Measurements from ENCODE around the gene GFRA4. TPM values are rescaled to one million over a fixed set of nuclear protein-coding genes. Genes with fewer than 3 reads are reported as not detected.
"Not testable (repeated sequence)": the region's sequence is repeated elsewhere in the genome, so short reads cannot be mapped to it uniquely, and the experiment has no call there.

Gene GFRA4
- total RNA-seq, 1 experiment from 2014 or later, result not detected

GRCh38 chr20:3621111-3621510, 42.1 kb downstream of the GFRA4 start:
- H3K9me3 ChIP-seq (ENCODE audit: control insufficient read depth, insufficient read depth, low read depth, low read length), result no peaks in the 10 kb centered on the region
- no peak for ATAC-seq
- H3K27me3 ChIP-seq (ENCODE audit: control insufficient read depth, insufficient read depth, low read length), result no peaks in the 10 kb centered on the region
- in situ Hi-C loops (cut with HindIII; ENCODE audit: low pct_unique_long_range_greater_than_20kb, low sequenced_read_pairs) (no loop called here), intact Hi-C loops (cut with micrococcal nuclease; ENCODE audit: unreplicated experiment) (no loop called here)
- TF ChIP-seq CTCF (IDR thresholded peaks at IDR 0.05), result no peak
- BruUV-seq (replicated peaks), result no TSS peak
- H3K4me3 ChIP-seq (ENCODE audit: low read depth in 2 of 2, low read length in 2 of 2), result no peak overlapping the region
- ChIA-PET POLR2A (interaction anchor here (0.6 kb wide), 1 partner anchor 201 kb away, joined by 3 read pairs; no protein-coding TSS in a partner anchor), CTCF (no interaction called here)
- H3K4me1 ChIP-seq (ENCODE audit: control insufficient read depth, insufficient read depth, low read length), result no peaks in the 10 kb centered on the region
- DNase-seq (ENCODE audit: low read depth, low spot score), result no peak
- H3K36me3 ChIP-seq (ENCODE audit: control insufficient read depth, insufficient read depth, low read length), result no peaks in the 10 kb centered on the region
- no peak overlapping the region for H3K27ac ChIP-seq (ENCODE audit: low read length)

GRCh38 chr20:3616250-3616649, 46.9 kb downstream of the GFRA4 start:
- POLR2A ChIA-PET, result no interaction called here
- intact Hi-C loops (cut with micrococcal nuclease; ENCODE audit: unreplicated experiment), result no loop called here
- no peak overlapping the region for H3K4me3 ChIP-seq (ENCODE audit: low read depth in 2 of 2, low read length in 2 of 2)
- no peaks in the 10 kb centered on the region for H3K27me3 ChIP-seq (ENCODE audit: control insufficient read depth, insufficient read depth, low read length)
- H3K4me1 ChIP-seq (ENCODE audit: control insufficient read depth, insufficient read depth, low read length), result no peaks in the 10 kb centered on the region
- CTCF ChIA-PET, result no interaction called here
- no TSS peak for BruUV-seq (replicated peaks)
- DNase-seq (ENCODE audit: low read depth, low spot score) (no peak), ATAC-seq (no peak)
- H3K36me3 ChIP-seq (ENCODE audit: control insufficient read depth, insufficient read depth, low read length), result no peaks in the 10 kb centered on the region
- no peaks in the 10 kb centered on the region for H3K9me3 ChIP-seq (ENCODE audit: control insufficient read depth, insufficient read depth, low read depth, low read length)
- H3K27ac ChIP-seq (ENCODE audit: low read length), result no peak overlapping the region
- in situ Hi-C loops (cut with HindIII; ENCODE audit: low pct_unique_long_range_greater_than_20kb, low sequenced_read_pairs), result no loop called here
- TF ChIP-seq TCF7L2 (IDR thresholded peaks at IDR 0.05; ENCODE audit: low read depth, low read length) (no peak), REST (IDR thresholded peaks at IDR 0.05; ENCODE audit: insufficient read depth in 1 of 2, low read depth in 2 of 2, low read length in 1 of 2) (no peak), SIN3A (IDR thresholded peaks at IDR 0.05; ENCODE audit: borderline replicate concordance, insufficient read depth, low read depth, low read length) (no peak), CTCF (IDR thresholded peaks at IDR 0.05) (no peak), POLR2AphosphoS5 (IDR thresholded peaks at IDR 0.05; ENCODE audit: low read depth, low read length) (no peak)

GRCh38 chr20:3615171-3615840, 47.9 kb downstream of the GFRA4 start:
- H3K4me3 ChIP-seq (ENCODE audit: low read depth in 2 of 2, low read length in 2 of 2); BruUV-seq (replicated peaks); POLR2A ChIA-PET; CTCF ChIA-PET; H3K4me1 ChIP-seq (ENCODE audit: control insufficient read depth, insufficient read depth, low read length); DNase-seq (ENCODE audit: low read depth, low spot score); ATAC-seq; H3K27ac ChIP-seq (ENCODE audit: low read length); intact Hi-C loops (cut with micrococcal nuclease; ENCODE audit: unreplicated experiment); H3K36me3 ChIP-seq (ENCODE audit: control insufficient read depth, insufficient read depth, low read length); H3K27me3 ChIP-seq (ENCODE audit: control insufficient read depth, insufficient read depth, low read length); H3K9me3 ChIP-seq (ENCODE audit: control insufficient read depth, insufficient read depth, low read depth, low read length); in situ Hi-C loops (cut with HindIII; ENCODE audit: low pct_unique_long_range_greater_than_20kb, low sequenced_read_pairs): not testable (repeated sequence)
